HepG2 (cell line): Measurements from ENCODE around the gene SYTL5. TPM values are rescaled to one million over a fixed set of nuclear protein-coding genes. Genes with fewer than 3 reads are reported as not detected.
A peak's percentile ranks its signal among the peaks of the same experiment; 100 is the strongest.

Experiments
- HMGXB4 ChIP-seq, 2 experiments: sonication (generic) in 1 of 2; formaldehyde crosslinking in 1 of 2; IDR thresholded peaks; 2 replicates each; pipeline versions ENCODE4 v1.4.0 to v1.6.1; 2018 to 2020; ENCODE audit warnings: missing genetic modification reagents in 2 of 2, borderline replicate concordance in 1 of 2, low read depth in 1 of 2, mild to moderate bottlenecking in 1 of 2, missing biosample characterization in 1 of 2
- KDM5B ChIP-seq: sonication (generic); formaldehyde crosslinking; IDR thresholded peaks from 2 replicates; pipeline ENCODE4 v1.4.0; 2020; ENCODE audit warnings: missing genetic modification reagents, mild to moderate bottlenecking, borderline replicate concordance
- RXRB ChIP-seq: IDR thresholded peaks from 2 replicates; pipeline ENCODE4 v1.6.1; 2016; ENCODE audit warnings: borderline replicate concordance, missing genetic modification reagents, missing compliant biosample characterization
- SIX1 ChIP-seq: sonication (generic); formaldehyde crosslinking; IDR thresholded peaks from 2 replicates; pipeline ENCODE4 v1.4.0; 2020; ENCODE audit warnings: missing genetic modification reagents, borderline replicate concordance
- TCF7 ChIP-seq: sonication (generic); IDR thresholded peaks from 2 replicates; pipeline ENCODE4 v1.6.1; 2016; ENCODE audit warnings: antibody characterized with exemption, low read depth
- ZBTB38 ChIP-seq: sonication (generic); formaldehyde crosslinking; IDR thresholded peaks from 2 replicates; pipeline ENCODE4 v1.5.1; 2020; ENCODE audit warnings: mild to moderate bottlenecking, missing genetic modification reagents
- ZNF138 ChIP-seq: sonication (generic); formaldehyde crosslinking; IDR thresholded peaks from 2 replicates; pipeline ENCODE4 v1.5.0; 2020; ENCODE audit warnings: mild to moderate bottlenecking, low read depth, missing genetic modification reagents
- ZNF274 ChIP-seq: sonication (generic); formaldehyde crosslinking; IDR thresholded peaks from 2 replicates; pipeline ENCODE4 v1.5.1; 2020; ENCODE audit warnings: mild to moderate bottlenecking, missing genetic modification reagents
- ZNF30 ChIP-seq: sonication (generic); formaldehyde crosslinking; IDR thresholded peaks from 2 replicates; pipeline ENCODE4 v1.5.0; 2020; ENCODE audit warnings: mild to moderate bottlenecking, missing genetic modification reagents
- ZNF318 ChIP-seq: sonication (generic); formaldehyde crosslinking; IDR thresholded peaks from 2 replicates; pipeline ENCODE4 v1.4.0; 2020; ENCODE audit warnings: mild to moderate bottlenecking, missing genetic modification reagents
- ZNF512 ChIP-seq: sonication (generic); formaldehyde crosslinking; IDR thresholded peaks from 2 replicates; pipeline ENCODE4 v1.4.0; 2020; ENCODE audit warnings: mild to moderate bottlenecking, missing genetic modification reagents
- ZNF710 ChIP-seq: sonication (generic); formaldehyde crosslinking; IDR thresholded peaks from 2 replicates; pipeline ENCODE4 v1.5.0; 2020; ENCODE audit warnings: mild to moderate bottlenecking, missing genetic modification reagents, borderline replicate concordance
- ZNF878 ChIP-seq: sonication (generic); formaldehyde crosslinking; IDR thresholded peaks from 2 replicates; pipeline ENCODE4 v1.8.1; 2023; ENCODE audit warnings: mild to moderate bottlenecking, missing genetic modification reagents, moderate library complexity
- polyA plus RNA-seq, 8 experiments: library from polyadenylated mRNA; depleted of rRNA in 3 of 8; stranded (reverse) in 7 of 8; unstranded in 1 of 8; fragments of >200 nt; fragmentation: Illumina TruSeq in 4 of 8; extraction: Trizol in 4 of 8; gene quantifications; 2 replicates each; pipeline versions ENCODE4 v1.2.1 to v1.2.3, GENCODE V29; 2011 to 2016; ENCODE audit warnings: low read depth in 4 of 8, missing spikeins in 1 of 8, mixed read lengths in 1 of 8; ENCODE audit not compliant: insufficient read depth in 1 of 8
- total RNA-seq, 5 experiments: library from RNA; depleted of rRNA; stranded (reverse); fragments of >200 nt; fragmentation: Illumina TruSeq; extraction: Trizol; gene quantifications; 2 replicates each; pipeline ENCODE4 v1.2.3, GENCODE V29; 2016; ENCODE audit warnings: low read depth in 1 of 5

The SYTL5 gene
- total and polyA plus RNA-seq, 2 of the 13 experiments (the other 11 are each of a cell fraction or from before 2014, with no cell fraction given): not detected

GRCh38 chrX:37959212-37960021 is 46.9 kb upstream of the SYTL5 start (continued):
- TF ChIP-seq ZNF318 (CRISPR knock-in tag) (no peak), ZNF274 (CRISPR knock-in tag) (no peak), ZBTB38 (CRISPR knock-in tag) (no peak), TCF7 (peak; percentile 95), HMGXB4 (CRISPR knock-in tag; IDR thresholded peaks at IDR 0.05; ENCODE audit: borderline replicate concordance in 1 of 2, low read depth in 1 of 2) (0 out of 4 replicates have a peak, but pooled peaks of 1 of the 2 experiments have one; percentile 21), ZNF710 (CRISPR knock-in tag) (no peak), SIX1 (CRISPR knock-in tag) (peak; percentile 57; the same call in 1 of the 2 replicates), ZNF138 (CRISPR knock-in tag) (no peak), ZNF512 (CRISPR knock-in tag) (no peak), RXRB (CRISPR knock-in tag) (peak; percentile 91), KDM5B (CRISPR knock-in tag) (no peak), ZNF30 (CRISPR knock-in tag) (no peak), ZNF878 (no peak)
